Stimulated activated CD8-positive, alpha-beta memory T cell treated with anti-CD3 and anti-CD28 coated beads, Interleukin-7, amount 100 ng/mL, for 24 hours (primary cell): ENCODE data around the gene ZP3.
"Not testable (repeated sequence)": the region's sequence is repeated elsewhere in the genome, so short reads cannot be mapped to it uniquely, and the experiment has no call there.

Experiments used
- DNase-seq: peaks from one replicate; pipeline ENCODE4 v3.0.0-alpha.2; 2020; ENCODE audit warnings: low read depth

ZP3 gene

GRCh38 chr7:76405738-76406137 is 19.0 kb upstream of the ZP3 start:
- DNase-seq, result no peak

GRCh38 chr7:76407718-76408117 is 17.0 kb upstream of the ZP3 start:
- no peak for DNase-seq

GRCh38 chr7:76408121-76408560 is 16.6 kb upstream of the ZP3 start:
- DNase-seq, result no peak

- no peak for DNase-seq
These were observed 15.2 kb upstream of the ZP3 start, which contains the start of gene SSC4D for GRCh38 chr7:76409537-76409936. Gene SSC4D (minus strand): TSS chr7:76409697. CDS start chr7:76404439, 5,258 bp downstream.

GRCh38 chr7:76411626-76412025 is 13.1 kb upstream of the ZP3 start:
- DNase-seq, result no peak

- DNase-seq, result no peak
These were observed 12.5 kb upstream of the ZP3 start for GRCh38 chr7:76412249-76412648.

GRCh38 chr7:76417654-76418310 is 7.0 kb upstream of the ZP3 start:
- not testable (repeated sequence) for DNase-seq

GRCh38 chr7:76421097-76421496 is 3.7 kb upstream of the ZP3 start:
- not testable (repeated sequence) for DNase-seq

GRCh38 chr7:76423666-76424412 is 911 bp upstream of the ZP3 start:
- DNase-seq, result no peak

- DNase-seq, result no peak
These were observed 406 bp downstream of the ZP3 start for GRCh38 chr7:76425156-76425555.

- DNase-seq, result not testable (repeated sequence)
These were observed 808 bp downstream of the ZP3 start for GRCh38 chr7:76425558-76425957.

- no peak for DNase-seq
These were observed 1.5 kb downstream of the ZP3 start for GRCh38 chr7:76426246-76426645.

- DNase-seq, result no peak
These were observed 2.9 kb downstream of the ZP3 start for GRCh38 chr7:76427635-76428034.

GRCh38 chr7:76428149-76428823 is 3.5 kb downstream of the ZP3 start:
- no peak for DNase-seq

- DNase-seq, result no peak
These were observed 4.4 kb downstream of the ZP3 start for GRCh38 chr7:76428868-76429805.

- DNase-seq, result no peak
These were observed 5.5 kb downstream of the ZP3 start for GRCh38 chr7:76430211-76430610.

- DNase-seq, result no peak
These were observed 6.1 kb downstream of the ZP3 start for GRCh38 chr7:76430836-76431235.

- not testable (repeated sequence) for DNase-seq
These were observed 13.1 kb downstream of the ZP3 start for GRCh38 chr7:76437873-76438272.

GRCh38 chr7:76439120-76439888 is 14.6 kb downstream of the ZP3 start:
- not testable (repeated sequence) for DNase-seq

- DNase-seq, result not testable (repeated sequence)
These were observed 15.7 kb downstream of the ZP3 start for GRCh38 chr7:76440404-76440803.

- DNase-seq, result not testable (repeated sequence)
These were observed 17.0 kb downstream of the ZP3 start for GRCh38 chr7:76441792-76442191.
